DND-41 (cell line): ENCODE results near the gene TMEM178B.

Experiments
- ATAC-seq: fragments of 200-7000 bp; cut with Tn5 transposase; 3 replicates; pipeline ENCODE4 v1.9.1; 2021; ENCODE audit warnings: low read depth; ENCODE audit not compliant: insufficient read depth
- DNase-seq: peaks from one replicate; pipeline ENCODE4 v3.0.0-alpha.2; 2020
- H2AFZ ChIP-seq: 2 replicates; pipeline ENCODE4 v1.6.0; 2012; ENCODE audit warnings: low read depth, low read length
- H3K27ac ChIP-seq: 2 replicates; pipeline ENCODE4 v1.5.1; 2012; ENCODE audit warnings: low read length, inconsistent platforms
- H3K27me3 ChIP-seq: fragments of 200-600 bp; sonication (generic); 2 replicates; pipeline ENCODE4 v1.6.0; 2012; ENCODE audit warnings: low read length, mild to moderate bottlenecking, inconsistent platforms; ENCODE audit not compliant: insufficient read depth, poor library complexity
- H3K36me3 ChIP-seq: 2 replicates; pipeline ENCODE4 v1.5.1; 2012; ENCODE audit warnings: low read length, inconsistent platforms; ENCODE audit not compliant: insufficient read depth
- H3K4me1 ChIP-seq: 2 replicates; pipeline ENCODE4 v1.5.1; 2012; ENCODE audit warnings: mild to moderate bottlenecking, low read length; ENCODE audit not compliant: insufficient read depth
- H3K4me2 ChIP-seq: 2 replicates; pipeline ENCODE4 v1.6.0; 2012; ENCODE audit warnings: mild to moderate bottlenecking, moderate library complexity, low read length, inconsistent platforms; ENCODE audit not compliant: insufficient read depth
- H3K4me3 ChIP-seq, 2 experiments: fragments of 200-600 bp in 1 of 2; shearing (Covaris generic) in 1 of 2; 2 replicates each; pipeline ENCODE4 v1.5.1; 2012 to 2016; ENCODE audit warnings: inconsistent platforms in 2 of 2, low read length in 2 of 2, mild to moderate bottlenecking in 2 of 2, low read depth in 1 of 2, moderate library complexity in 1 of 2
- H3K79me2 ChIP-seq: 2 replicates; pipeline ENCODE4 v1.6.0; 2012; ENCODE audit warnings: low read length, inconsistent platforms; ENCODE audit not compliant: insufficient read depth
- H3K9ac ChIP-seq: 2 replicates; pipeline ENCODE4 v1.6.0; 2012; ENCODE audit warnings: low read depth, mild to moderate bottlenecking, inconsistent platforms, low read length, moderate library complexity
- H3K9me3 ChIP-seq: 2 replicates; pipeline ENCODE4 v1.5.1; 2012; ENCODE audit warnings: low read length, moderate library complexity, mild to moderate bottlenecking, inconsistent platforms; ENCODE audit not compliant: insufficient read depth, severe bottlenecking
- H4K20me1 ChIP-seq: 2 replicates; pipeline ENCODE4 v1.6.0; 2012; ENCODE audit warnings: low read length; ENCODE audit not compliant: insufficient read depth
- EZH2 ChIP-seq: IDR thresholded peaks from 3 replicates; pipeline ENCODE4 v1.6.1; 2012; ENCODE audit warnings: borderline replicate concordance, low read depth, mild to moderate bottlenecking, moderate library complexity, low read length, inconsistent platforms; ENCODE audit not compliant: severe bottlenecking
- TF ChIP-seq, protein P1 (sequence below): IDR thresholded peaks from 2 replicates; pipeline ENCODE4 v1.5.1; 2012; ENCODE audit warnings: borderline replicate concordance, low read length, moderate library complexity, mild to moderate bottlenecking; ENCODE audit not compliant: poor library complexity, severe bottlenecking; ENCODE audit errors: extremely low read depth

TMEM178B gene

DNA sequence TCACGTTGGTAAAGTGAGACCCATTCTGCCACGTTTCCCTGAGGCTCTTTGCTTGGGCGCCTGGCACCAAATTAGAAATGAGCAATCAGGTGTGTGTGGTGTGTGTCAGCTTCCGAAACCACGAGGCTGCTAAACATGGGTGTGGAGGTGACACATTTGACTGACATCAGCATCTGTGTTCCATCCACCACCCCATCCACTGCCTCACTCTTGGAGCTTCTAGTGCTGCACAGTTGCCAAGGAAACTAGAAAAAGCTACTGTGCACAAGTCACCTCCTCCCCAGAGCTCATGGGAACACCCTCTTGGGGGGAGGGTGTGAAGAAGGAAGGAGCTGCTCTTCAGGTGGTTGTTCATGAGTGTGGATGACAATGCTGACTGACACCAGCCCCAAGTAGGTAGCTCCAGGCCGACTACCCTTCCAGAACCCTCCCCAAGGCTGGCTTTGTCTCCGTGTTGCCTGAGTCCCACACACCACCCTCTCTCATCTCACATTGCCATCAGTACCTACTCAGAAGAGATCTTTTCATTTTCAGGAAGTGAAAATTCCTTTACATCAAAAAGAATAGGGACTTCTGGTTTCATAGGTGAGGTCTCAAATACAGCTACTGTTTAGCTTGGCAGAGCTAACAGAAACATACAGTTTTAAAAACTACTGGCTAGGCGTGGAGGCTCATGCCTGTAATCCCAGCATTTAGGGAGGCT lies 152.2 kb downstream of the TMEM178B start:
- H3K4me3 ChIP-seq: no peak overlapping the region
- DNase-seq: no peak
- no peak overlapping the region for H3K27ac ChIP-seq
- no peak overlapping the region for H2AFZ ChIP-seq
- H3K9me3 ChIP-seq: no peaks in the 10 kb centered on the region
- H3K4me1 ChIP-seq: no peaks in the 10 kb centered on the region
- H3K36me3 ChIP-seq: no peaks in the 10 kb centered on the region
- no peak overlapping the region for H3K4me2 ChIP-seq
- no peaks in the 10 kb centered on the region for H4K20me1 ChIP-seq
- no peak overlapping the region for H3K9ac ChIP-seq
- H3K27me3 ChIP-seq: peaks cover 4% of the 10 kb centered on the region
- TF ChIP-seq EZH2: no peak
- TF ChIP-seq, protein P1, sequence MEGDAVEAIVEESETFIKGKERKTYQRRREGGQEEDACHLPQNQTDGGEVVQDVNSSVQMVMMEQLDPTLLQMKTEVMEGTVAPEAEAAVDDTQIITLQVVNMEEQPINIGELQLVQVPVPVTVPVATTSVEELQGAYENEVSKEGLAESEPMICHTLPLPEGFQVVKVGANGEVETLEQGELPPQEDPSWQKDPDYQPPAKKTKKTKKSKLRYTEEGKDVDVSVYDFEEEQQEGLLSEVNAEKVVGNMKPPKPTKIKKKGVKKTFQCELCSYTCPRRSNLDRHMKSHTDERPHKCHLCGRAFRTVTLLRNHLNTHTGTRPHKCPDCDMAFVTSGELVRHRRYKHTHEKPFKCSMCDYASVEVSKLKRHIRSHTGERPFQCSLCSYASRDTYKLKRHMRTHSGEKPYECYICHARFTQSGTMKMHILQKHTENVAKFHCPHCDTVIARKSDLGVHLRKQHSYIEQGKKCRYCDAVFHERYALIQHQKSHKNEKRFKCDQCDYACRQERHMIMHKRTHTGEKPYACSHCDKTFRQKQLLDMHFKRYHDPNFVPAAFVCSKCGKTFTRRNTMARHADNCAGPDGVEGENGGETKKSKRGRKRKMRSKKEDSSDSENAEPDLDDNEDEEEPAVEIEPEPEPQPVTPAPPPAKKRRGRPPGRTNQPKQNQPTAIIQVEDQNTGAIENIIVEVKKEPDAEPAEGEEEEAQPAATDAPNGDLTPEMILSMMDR: no peak
- no peaks in the 10 kb centered on the region for H3K79me2 ChIP-seq
- ATAC-seq: no peak

DNA sequence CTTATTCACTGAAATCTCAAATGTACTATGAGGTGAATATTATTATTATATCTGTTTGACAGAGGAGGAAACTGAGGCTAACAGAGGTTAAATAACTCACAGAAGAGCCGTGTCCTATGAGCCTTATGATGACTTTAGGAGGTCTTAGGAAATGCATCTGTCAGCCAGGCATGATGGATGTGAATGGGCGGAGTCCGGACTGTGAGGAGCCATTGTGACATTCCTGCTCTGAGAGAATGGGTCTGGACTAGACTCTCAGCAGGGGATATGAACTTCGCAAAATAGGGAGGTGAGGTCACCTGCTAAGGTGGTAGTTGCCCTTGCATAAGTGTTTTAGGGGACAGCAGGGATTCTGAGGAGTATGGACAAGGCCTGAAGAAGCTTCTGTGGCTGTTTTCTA lies 153.6 kb downstream of the TMEM178B start:
- H3K9me3 ChIP-seq: no peaks in the 10 kb centered on the region
- no peak overlapping the region for H3K4me3 ChIP-seq
- no peak overlapping the region for H3K4me2 ChIP-seq
- no peaks in the 10 kb centered on the region for H4K20me1 ChIP-seq
- DNase-seq (no peak), ATAC-seq (no peak)
- no peak overlapping the region for H2AFZ ChIP-seq
- no peaks in the 10 kb centered on the region for H3K4me1 ChIP-seq
- H3K79me2 ChIP-seq: no peaks in the 10 kb centered on the region
- H3K27ac ChIP-seq: no peak overlapping the region
- TF ChIP-seq, protein P1: no peak
- no peak for TF ChIP-seq EZH2
- H3K36me3 ChIP-seq: no peaks in the 10 kb centered on the region
- H3K27me3 ChIP-seq: peaks cover 5% of the 10 kb centered on the region
- H3K9ac ChIP-seq: no peak overlapping the region

DNA sequence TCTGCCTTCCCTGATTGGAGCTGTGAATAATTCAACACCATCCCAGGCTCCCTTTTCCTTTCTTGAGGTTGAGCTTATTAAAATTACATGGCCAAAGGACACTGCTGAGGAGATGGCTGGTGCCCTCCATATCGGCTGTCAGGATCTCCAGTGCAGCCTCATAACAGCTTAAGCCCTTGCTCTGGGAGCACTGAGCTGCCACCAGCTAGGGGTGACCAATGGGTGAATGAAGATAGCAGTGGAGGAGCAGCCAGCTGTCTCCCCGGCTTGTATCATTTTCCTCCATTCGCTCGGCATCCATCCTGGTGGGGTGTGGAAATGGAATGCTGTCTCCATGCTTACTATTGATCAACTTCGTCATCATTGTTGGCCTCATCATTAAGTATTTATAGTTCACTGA lies 154.6 kb downstream of the TMEM178B start:
- no peak overlapping the region for H3K4me2 ChIP-seq

More for the DNA sequence above, 154.6 kb downstream of the TMEM178B start:
- Histone ChIP-seq H3K27me3 (peaks cover 5% of the 10 kb centered on the region), H3K36me3 (no peaks in the 10 kb centered on the region), H2AFZ (no peak overlapping the region), H3K4me3 (no peak overlapping the region), H3K9ac (no peak overlapping the region), H3K9me3 (no peaks in the 10 kb centered on the region), H3K79me2 (no peaks in the 10 kb centered on the region), H3K4me1 (no peaks in the 10 kb centered on the region), H4K20me1 (no peaks in the 10 kb centered on the region), H3K27ac (no peak overlapping the region)
- no peak for TF ChIP-seq EZH2
- TF ChIP-seq, protein P1: no peak
- DNase-seq (no peak), ATAC-seq (no peak)
